K562 (cell line): ENCODE data around the gene CD4. TPM values are rescaled to one million over a fixed set of nuclear protein-coding genes. Genes with fewer than 3 reads are reported as not detected.
A peak's percentile ranks its signal among the peaks of the same experiment; 100 is the strongest.

ENCODE experiments used
- ATAC-seq: fragments of 200-7000 bp; cut with Tn5 transposase; 3 replicates; pipeline ENCODE4 v1.9.1; 2020; ENCODE audit warnings: moderate library complexity
- BruUV-seq: library from RNA; stranded (reverse); fragments of 400-500 nt; replicated peaks from 2 replicates; lab custom pipeline; 2021; lab: Mats Ljungman, UMichigan
- CTCF ChIA-PET: fragments of 300-600 bp; formaldehyde crosslinking; extraction: SDS; loops from one replicate; lab custom pipeline; 2021; ENCODE audit warnings: low intra/inter-chr PET ratio; lab: Yijun Ruan, JAX
- POLR2A ChIA-PET: fragments of 300-600, 350-650 bp; sonication (Branson Sonifier 250); formaldehyde crosslinking; extraction: SDS; loops from one replicate; lab custom pipeline; 2021; ENCODE audit warnings: antibody characterized with exemption, inconsistent platforms; lab: Yijun Ruan, JAX
- DNase-seq, 4 experiments: peaks; one replicate each; pipeline versions ENCODE4 v3.0.0 to v3.0.0-alpha.2; 2011 to 2018; ENCODE audit warnings: low spot score in 3 of 4, mixed read lengths in 3 of 4; ENCODE audit errors: extremely low read depth in 1 of 4
- FAIRE-seq: peaks from 2 replicates; lab custom pipeline; 2011; peaks lifted over from hg19 to GRCh38; lab: Jason Lieb, UNC
- H2AFZ ChIP-seq: 2 replicates; pipeline ENCODE4 v1.6.0; 2011; ENCODE audit warnings: low read depth, low read length, control low read depth, inconsistent platforms
- H3K27ac ChIP-seq: fragments of 200-600 bp; 3 replicates; pipeline ENCODE4 v1.8.0; 2011; ENCODE audit warnings: low read depth, mild to moderate bottlenecking, control low read depth, inconsistent platforms, low read length, moderate library complexity, mixed read lengths; ENCODE audit errors: extremely low read depth
- H3K27me3 ChIP-seq, 2 experiments: fragments of 300-600 bp in 1 of 2; 2 replicates in 1 of 2; 3 replicates in 1 of 2; pipeline versions ENCODE4 v1.6.0 to v1.8.0; 2011; ENCODE audit warnings: inconsistent platforms in 2 of 2, low read length in 2 of 2, mild to moderate bottlenecking in 1 of 2, mixed read lengths in 1 of 2, moderate library complexity in 1 of 2; ENCODE audit not compliant: control insufficient read depth in 2 of 2, insufficient read depth in 2 of 2
- H3K36me3 ChIP-seq: fragments of 300-600 bp; 3 replicates; pipeline ENCODE4 v1.8.0; 2011; ENCODE audit warnings: mild to moderate bottlenecking, low read length, inconsistent platforms; ENCODE audit not compliant: control insufficient read depth, insufficient read depth
- H3K4me1 ChIP-seq, 2 experiments: fragments of 200-600 bp in 1 of 2; replicated peaks in 1 of 2; 2 replicates in 1 of 2; 3 replicates in 1 of 2; pipeline versions ENCODE4 v1.5.1 to v1.8.0; 2011; ENCODE audit warnings: inconsistent platforms in 2 of 2, low read length in 2 of 2, mild to moderate bottlenecking in 1 of 2, mixed read lengths in 1 of 2, moderate library complexity in 1 of 2; ENCODE audit not compliant: control insufficient read depth in 2 of 2, insufficient read depth in 2 of 2
- H3K4me2 ChIP-seq: 2 replicates; pipeline ENCODE4 v1.6.1; 2011; ENCODE audit warnings: low read length, control low read depth, inconsistent platforms, mixed read lengths; ENCODE audit not compliant: insufficient read depth
- H3K4me3 ChIP-seq: fragments of 200-600 bp; sonication (generic), shearing (Covaris generic); 2 replicates; pipeline ENCODE4 v1.5.1; 2016; ENCODE audit warnings: control low read depth, inconsistent platforms
- H3K79me2 ChIP-seq: fragments of 200-600 bp; 3 replicates; pipeline ENCODE4 v1.8.0; 2011; ENCODE audit warnings: low read length, inconsistent platforms; ENCODE audit not compliant: control insufficient read depth, insufficient read depth
- H3K9ac ChIP-seq, 2 experiments: 2 replicates each; pipeline versions ENCODE4 v1.6.0 to v1.6.1; 2011; ENCODE audit warnings: low read depth in 2 of 2, low read length in 2 of 2, control low read depth in 1 of 2, inconsistent platforms in 1 of 2, mild to moderate bottlenecking in 1 of 2, mixed read lengths in 1 of 2; ENCODE audit not compliant: insufficient read depth in 1 of 2
- H3K9me1 ChIP-seq: one replicate; pipeline ENCODE4 v1.6.0; 2011; ENCODE audit warnings: inconsistent platforms, mild to moderate bottlenecking, low read length, moderate library complexity; ENCODE audit not compliant: control insufficient read depth, insufficient read depth
- H3K9me3 ChIP-seq: replicated peaks from 2 replicates; pipeline ENCODE4 v1.5.1; 2011; ENCODE audit warnings: low read depth, low read length, inconsistent platforms; ENCODE audit not compliant: control insufficient read depth, insufficient read depth
- H4K20me1 ChIP-seq: replicated peaks from 2 replicates; pipeline ENCODE4 v1.6.1; 2011; ENCODE audit warnings: low read length, inconsistent platforms, mixed read lengths; ENCODE audit not compliant: control insufficient read depth, insufficient read depth
- CXXC5 ChIP-seq: fragments of 250-450 bp; sonication (Bioruptor Pico); IDR thresholded peaks from 2 replicates; pipeline ENCODE4 v1.8.0; 2022; ENCODE audit warnings: inconsistent platforms, mild to moderate bottlenecking, moderate library complexity
- FOSL1 ChIP-seq: fragments of 200-800 bp; sonication (Bioruptor generic); conservative IDR thresholded peaks from 2 replicates; pipeline ENCODE4 v1.6.1; 2016; ENCODE audit warnings: missing genetic modification characterization, missing compliant biosample characterization
- FOXP1 ChIP-seq: sonication (generic); formaldehyde crosslinking; IDR thresholded peaks from 2 replicates; pipeline ENCODE4 v1.8.0; 2022; ENCODE audit warnings: mild to moderate bottlenecking, missing genetic modification reagents
- JUND ChIP-seq, 2 experiments: IDR thresholded peaks; 2 replicates in 1 of 2; 3 replicates in 1 of 2; pipeline ENCODE4 v1.6.1; 2011; ENCODE audit warnings: borderline replicate concordance in 2 of 2, low read depth in 2 of 2, low read length in 2 of 2, improper control_type of control experiment in 1 of 2, missing biosample characterization in 1 of 2, missing genetic modification characterization in 1 of 2, missing genetic modification reagents in 1 of 2
- KDM5B ChIP-seq: fragments of 200-600 bp; sonication (generic); IDR thresholded peaks from 2 replicates; pipeline ENCODE4 v1.6.1; 2012; ENCODE audit warnings: low read depth, mild to moderate bottlenecking, moderate library complexity, low read length, control low read depth, inconsistent platforms; ENCODE audit not compliant: insufficient replicate concordance
- MTA3 ChIP-seq: fragments of 450-650 bp; formaldehyde crosslinking; IDR thresholded peaks from 2 replicates; pipeline ENCODE4 v1.6.1; 2017; ENCODE audit warnings: mild to moderate bottlenecking, borderline replicate concordance
- MYBL2 ChIP-seq, 2 experiments: fragments of 450-650 bp in 1 of 2; sonication (generic) in 1 of 2; formaldehyde crosslinking in 1 of 2; IDR thresholded peaks; 2 replicates each; pipeline versions ENCODE4 v1.6.1 to v1.8.1; 2017 to 2022; ENCODE audit warnings: borderline replicate concordance in 1 of 2, inconsistent platforms in 1 of 2, low read depth in 1 of 2, mild to moderate bottlenecking in 1 of 2, missing genetic modification reagents in 1 of 2, moderate library complexity in 1 of 2
- RBFOX2 ChIP-seq: fragments of 200-400 bp; formaldehyde crosslinking; IDR thresholded peaks from 2 replicates; pipeline ENCODE4 v1.6.1; 2017; ENCODE audit warnings: low read depth, mild to moderate bottlenecking, low read length, moderate library complexity
- SMAD4 ChIP-seq: fragments of 250-450 bp; sonication (Bioruptor Pico); conservative IDR thresholded peaks from 2 replicates; pipeline ENCODE4 v1.8.0; 2021; ENCODE audit warnings: inconsistent platforms, mild to moderate bottlenecking, moderate library complexity
- SRF ChIP-seq, 2 experiments: fragments of 250-450, 450-650 bp in 1 of 2; sonication (Bioruptor Pico) in 1 of 2; sonication (generic) in 1 of 2; formaldehyde crosslinking; IDR thresholded peaks; 2 replicates each; pipeline versions ENCODE4 v1.5.0 to v1.5.1; 2020 to 2022; ENCODE audit warnings: mild to moderate bottlenecking in 1 of 2, missing genetic modification reagents in 1 of 2
- ZNF445 ChIP-seq: fragments of 250-450 bp; sonication (Bioruptor Pico); IDR thresholded peaks from 2 replicates; pipeline ENCODE4 v1.4.0; 2020; ENCODE audit warnings: low read depth, mild to moderate bottlenecking, moderate library complexity
- ZNF717 ChIP-seq: fragments of 250-450 bp; sonication (Bioruptor Pico); IDR thresholded peaks from 2 replicates; pipeline ENCODE4 v1.5.0; 2021
- ZNF79 ChIP-seq: fragments of 250-450 bp; sonication (Bioruptor Pico); IDR thresholded peaks from 2 replicates; pipeline ENCODE4 v1.4.0; 2020; ENCODE audit warnings: low read depth, mild to moderate bottlenecking, moderate library complexity
- WGBS: fragments of 100-300 bp; shearing (Covaris generic); methylation state at CpG from one replicate; pipeline ENCODE4 v1.1.6; 2016; ENCODE audit warnings: low coverage, mixed read lengths; ENCODE audit not compliant: insufficient coverage; ENCODE audit errors: missing lambda C conversion rate; 5-methylcytosine and 5-hydroxymethylcytosine counted together
- in situ Hi-C: fragments of 300-500 bp; cut with MboI; formaldehyde crosslinking; loops from 4 replicates; pipeline ENCODE4 v1.15.0; 2018; ENCODE audit warnings: inconsistent platforms, mixed read lengths
- intact Hi-C: fragments of 100-400 bp; cut with micrococcal nuclease; formaldehyde crosslinking; loops from 2 replicates; pipeline ENCODE4 v1.14.2; 2022
- polyA plus RNA-seq, 8 experiments: library from polyadenylated mRNA; depleted of rRNA in 4 of 8; stranded (reverse) in 5 of 8; unstranded in 3 of 8; fragments of >200 nt; fragmentation: Nextera tagmentation in 2 of 8; fragmentation: Illumina TruSeq in 1 of 8; extraction: Ambion mirVana in 2 of 8; extraction: Trizol in 1 of 8; gene quantifications; 2 replicates each; pipeline versions ENCODE4 v1.2.1 to v1.2.3, GENCODE V29; 2011 to 2014; ENCODE audit warnings: inconsistent platforms in 1 of 8, missing spikeins in 1 of 8
- total RNA-seq, 7 experiments: library from RNA; depleted of rRNA in 6 of 7; stranded (reverse); fragments of >200 nt in 6 of 7; fragmentation: Illumina TruSeq in 2 of 7; extraction: Trizol in 2 of 7; gene quantifications; 2 replicates each; pipeline versions ENCODE4 v1.2.1 to v1.2.3, GENCODE V29; 2011 to 2021; ENCODE audit warnings: low replicate concordance in 1 of 7
- TF ChIP-seq, protein P1 (sequence below), 2 experiments: IDR thresholded peaks; 2 replicates each; pipeline ENCODE4 v1.6.1; 2011; ENCODE audit warnings: borderline replicate concordance in 1 of 2, control low read depth in 1 of 2, low read depth in 1 of 2, low read length in 1 of 2, mild to moderate bottlenecking in 1 of 2, mixed read lengths in 1 of 2, moderate library complexity in 1 of 2; ENCODE audit not compliant: insufficient read depth in 1 of 2, insufficient read length in 1 of 2, poor library complexity in 1 of 2, severe bottlenecking in 1 of 2; ENCODE audit errors: extremely low read depth in 1 of 2
- TF ChIP-seq, protein P2 (sequence below), 2 experiments: fragments of 450-650 bp in 1 of 2; IDR thresholded peaks; 2 replicates each; pipeline ENCODE4 v1.6.1; 2011 to 2017; ENCODE audit warnings: low read depth in 2 of 2, antibody characterized with exemption in 1 of 2, borderline replicate concordance in 1 of 2, low read length in 1 of 2, mild to moderate bottlenecking in 1 of 2, mixed read lengths in 1 of 2; ENCODE audit not compliant: control insufficient read depth in 1 of 2

CD4 gene
- total and polyA plus RNA-seq, 9 of the 15 experiments (the other 6 are each of a cell fraction or from before 2014, with no cell fraction given), result 0.06 to 0.27 (median 0.09) TPM; not detected in 5

DNA sequence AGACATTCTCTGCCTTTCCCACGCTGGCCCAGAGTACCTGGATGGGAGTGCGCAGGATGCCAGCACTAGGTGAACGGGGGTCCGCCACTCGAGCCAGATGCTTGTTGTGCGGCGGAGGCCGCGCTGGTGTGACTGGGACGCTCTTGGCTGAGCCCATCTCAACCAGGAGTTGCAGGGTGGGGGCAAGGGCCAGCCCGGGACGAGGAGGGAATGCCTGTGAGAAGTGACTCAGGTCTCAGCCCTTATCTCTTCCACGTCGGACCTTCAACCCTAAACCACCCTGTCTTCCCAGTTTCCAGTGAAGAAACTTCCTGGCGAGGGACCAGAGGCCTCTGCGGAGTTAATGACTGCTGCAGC is 61.4 kb downstream of the CD4 start:
- peak overlapping the region; percentile 46 for H2AFZ ChIP-seq
- no peaks in the 10 kb centered on the region for H3K9me3 ChIP-seq
- BruUV-seq, result TSS peak; percentile 81
- H3K27ac ChIP-seq, result peak overlapping the region; percentile 87
- POLR2A ChIA-PET, result interaction anchor here (1.2 to 7.4 kb wide), 7 partner anchors 10 to 127 kb away, joined by 3 to 174 read pairs (median 7); partner anchors contain the start of genes C12orf57, COPS7A, GNB3 and SPSB2
- WGBS, result 2% methylated on average over 16 of the region's 16 CpGs
- in situ Hi-C loops (no loop called here), intact Hi-C loops (no loop called here)
- H4K20me1 ChIP-seq, result no peaks in the 10 kb centered on the region; the same call in 1 of the 2 replicates
- peak overlapping the region; percentile 79 for H3K4me3 ChIP-seq
- FAIRE-seq (no peak), ATAC-seq (no peak), DNase-seq (peak; percentile 26 to 52 (median 42))
- H3K4me1 ChIP-seq, result peaks cover 12 to 18% of the 10 kb centered on the region in 2 experiments; a peak in 4 of 5 replicates
- H3K9ac ChIP-seq, result peak overlapping the region; percentile 89 to 96
- peaks cover 53% of the 10 kb centered on the region for H3K79me2 ChIP-seq
- H3K9me1 ChIP-seq, result peaks cover 3% of the 10 kb centered on the region
- CTCF ChIA-PET, result no interaction called here
- H3K36me3 ChIP-seq, result peaks cover 67% of the 10 kb centered on the region; the same call in 2 of the 3 replicates
- H3K4me2 ChIP-seq, result peak overlapping the region; percentile 88
- H3K27me3 ChIP-seq, result no peaks in the 10 kb centered on the region
- TF ChIP-seq ZNF79, result no peak
- TF ChIP-seq CXXC5 (CRISPR knock-in tag), result peak; percentile 55; the same call in 1 of the 2 replicates
- no peak for TF ChIP-seq ZNF445 (CRISPR knock-in tag)
- 0 out of 2 replicates have a peak, but pooled peaks have one; percentile 3 for TF ChIP-seq MTA3
- TF ChIP-seq JUND (IDR thresholded peaks at IDR 0.05; ENCODE audit: borderline replicate concordance, low read depth, low read length), result 0 out of 2 replicates have a peak, but pooled peaks have one; percentile 39
- no peak for TF ChIP-seq JUND (tag; IDR thresholded peaks at IDR 0.05; ENCODE audit: borderline replicate concordance, low read depth, low read length)
- peak; percentile 73; the same call in 1 of the 2 replicates for TF ChIP-seq FOSL1 (tag)
- TF ChIP-seq SRF (CRISPR knock-in tag; IDR thresholded peaks at IDR 0.05), result no peak
- TF ChIP-seq, protein P1, sequence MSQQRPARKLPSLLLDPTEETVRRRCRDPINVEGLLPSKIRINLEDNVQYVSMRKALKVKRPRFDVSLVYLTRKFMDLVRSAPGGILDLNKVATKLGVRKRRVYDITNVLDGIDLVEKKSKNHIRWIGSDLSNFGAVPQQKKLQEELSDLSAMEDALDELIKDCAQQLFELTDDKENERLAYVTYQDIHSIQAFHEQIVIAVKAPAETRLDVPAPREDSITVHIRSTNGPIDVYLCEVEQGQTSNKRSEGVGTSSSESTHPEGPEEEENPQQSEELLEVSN (IDR thresholded peaks at IDR 0.05; ENCODE audit: borderline replicate concordance in 1 of 2, extremely low read depth in 1 of 2, insufficient read depth in 1 of 2, insufficient read length in 1 of 2, low read depth in 1 of 2, low read length in 1 of 2, poor library complexity in 1 of 2, severe bottlenecking in 1 of 2), result peak in 1 of 2 experiments; percentile 7
- peak; percentile 25; the same call in 1 of the 2 replicates for TF ChIP-seq FOXP1 (CRISPR knock-in tag)
- 0 out of 2 replicates have a peak, but pooled peaks have one; percentile 26 for TF ChIP-seq SMAD4
- TF ChIP-seq, protein P2, sequence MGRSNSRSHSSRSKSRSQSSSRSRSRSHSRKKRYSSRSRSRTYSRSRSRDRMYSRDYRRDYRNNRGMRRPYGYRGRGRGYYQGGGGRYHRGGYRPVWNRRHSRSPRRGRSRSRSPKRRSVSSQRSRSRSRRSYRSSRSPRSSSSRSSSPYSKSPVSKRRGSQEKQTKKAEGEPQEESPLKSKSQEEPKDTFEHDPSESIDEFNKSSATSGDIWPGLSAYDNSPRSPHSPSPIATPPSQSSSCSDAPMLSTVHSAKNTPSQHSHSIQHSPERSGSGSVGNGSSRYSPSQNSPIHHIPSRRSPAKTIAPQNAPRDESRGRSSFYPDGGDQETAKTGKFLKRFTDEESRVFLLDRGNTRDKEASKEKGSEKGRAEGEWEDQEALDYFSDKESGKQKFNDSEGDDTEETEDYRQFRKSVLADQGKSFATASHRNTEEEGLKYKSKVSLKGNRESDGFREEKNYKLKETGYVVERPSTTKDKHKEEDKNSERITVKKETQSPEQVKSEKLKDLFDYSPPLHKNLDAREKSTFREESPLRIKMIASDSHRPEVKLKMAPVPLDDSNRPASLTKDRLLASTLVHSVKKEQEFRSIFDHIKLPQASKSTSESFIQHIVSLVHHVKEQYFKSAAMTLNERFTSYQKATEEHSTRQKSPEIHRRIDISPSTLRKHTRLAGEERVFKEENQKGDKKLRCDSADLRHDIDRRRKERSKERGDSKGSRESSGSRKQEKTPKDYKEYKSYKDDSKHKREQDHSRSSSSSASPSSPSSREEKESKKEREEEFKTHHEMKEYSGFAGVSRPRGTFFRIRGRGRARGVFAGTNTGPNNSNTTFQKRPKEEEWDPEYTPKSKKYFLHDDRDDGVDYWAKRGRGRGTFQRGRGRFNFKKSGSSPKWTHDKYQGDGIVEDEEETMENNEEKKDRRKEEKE (IDR thresholded peaks at IDR 0.05; ENCODE audit: borderline replicate concordance in 1 of 2, control insufficient read depth in 1 of 2, low read depth in 2 of 2, low read length in 1 of 2), result no peak
- peak; percentile 22 for TF ChIP-seq KDM5B
- 0 out of 2 replicates have a peak, but pooled peaks have one; percentile 15 for TF ChIP-seq ZNF717 (CRISPR knock-in tag)
- peak; percentile 72 for TF ChIP-seq RBFOX2
- TF ChIP-seq MYBL2 (IDR thresholded peaks at IDR 0.05; ENCODE audit: low read depth), result no peak
- TF ChIP-seq MYBL2 (CRISPR knock-in tag; IDR thresholded peaks at IDR 0.05; ENCODE audit: borderline replicate concordance), result no peak
